Stimulated activated CD8-positive, alpha-beta memory T cell treated with anti-CD3 and anti-CD28 coated beads, Interleukin-12 subunit alpha, Interleukin-12 subunit beta, amount 100 ng/mL, for 1 hour (primary cell): ENCODE results near the gene ITGAL.
"Not testable (repeated sequence)": the region's sequence is repeated elsewhere in the genome, so short reads cannot be mapped to it uniquely, and the experiment has no call there.

ENCODE experiments used
- DNase-seq: peaks from one replicate; pipeline ENCODE4 v3.0.0-alpha.2; 2020; ENCODE audit warnings: low read depth

ITGAL gene

DNA sequence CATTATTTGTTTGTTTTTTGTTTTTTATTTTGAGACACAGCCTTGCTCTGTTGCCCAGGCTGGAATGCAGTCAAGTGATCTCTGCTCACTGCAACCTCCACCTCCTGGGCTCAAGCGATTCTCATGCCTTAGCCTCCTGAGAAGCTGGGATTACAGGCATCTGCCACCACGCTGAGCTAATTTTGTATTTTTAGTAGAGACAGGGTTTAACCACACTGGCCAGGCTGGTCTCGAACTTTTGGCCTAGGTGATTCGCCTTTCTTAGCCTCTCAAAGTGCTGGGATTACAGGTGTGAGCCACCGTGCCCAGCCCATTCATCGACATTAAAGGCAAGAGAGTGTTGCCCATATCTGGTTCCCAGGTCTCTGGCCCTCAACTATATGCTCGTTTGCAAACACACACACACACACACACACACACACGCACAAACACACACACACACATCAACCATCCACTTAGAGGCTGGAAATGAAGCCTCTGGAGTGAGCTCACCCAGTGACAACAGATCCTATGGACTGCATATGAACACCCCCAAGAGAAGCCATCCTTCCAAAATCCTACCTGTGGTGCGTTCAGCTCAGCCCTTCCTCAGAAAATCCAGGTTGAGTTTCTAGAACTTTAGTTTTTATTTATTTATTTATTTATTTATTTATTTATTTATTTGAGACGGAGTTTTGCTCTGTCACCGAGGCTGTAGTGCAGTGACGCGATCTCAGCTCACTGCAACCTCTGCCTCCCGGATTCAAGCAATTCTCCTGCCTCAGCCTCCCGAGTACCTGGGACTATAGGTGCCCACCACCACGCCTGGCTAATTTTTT, 14.6 kb upstream of the ITGAL start:
- no peak for DNase-seq

DNA sequence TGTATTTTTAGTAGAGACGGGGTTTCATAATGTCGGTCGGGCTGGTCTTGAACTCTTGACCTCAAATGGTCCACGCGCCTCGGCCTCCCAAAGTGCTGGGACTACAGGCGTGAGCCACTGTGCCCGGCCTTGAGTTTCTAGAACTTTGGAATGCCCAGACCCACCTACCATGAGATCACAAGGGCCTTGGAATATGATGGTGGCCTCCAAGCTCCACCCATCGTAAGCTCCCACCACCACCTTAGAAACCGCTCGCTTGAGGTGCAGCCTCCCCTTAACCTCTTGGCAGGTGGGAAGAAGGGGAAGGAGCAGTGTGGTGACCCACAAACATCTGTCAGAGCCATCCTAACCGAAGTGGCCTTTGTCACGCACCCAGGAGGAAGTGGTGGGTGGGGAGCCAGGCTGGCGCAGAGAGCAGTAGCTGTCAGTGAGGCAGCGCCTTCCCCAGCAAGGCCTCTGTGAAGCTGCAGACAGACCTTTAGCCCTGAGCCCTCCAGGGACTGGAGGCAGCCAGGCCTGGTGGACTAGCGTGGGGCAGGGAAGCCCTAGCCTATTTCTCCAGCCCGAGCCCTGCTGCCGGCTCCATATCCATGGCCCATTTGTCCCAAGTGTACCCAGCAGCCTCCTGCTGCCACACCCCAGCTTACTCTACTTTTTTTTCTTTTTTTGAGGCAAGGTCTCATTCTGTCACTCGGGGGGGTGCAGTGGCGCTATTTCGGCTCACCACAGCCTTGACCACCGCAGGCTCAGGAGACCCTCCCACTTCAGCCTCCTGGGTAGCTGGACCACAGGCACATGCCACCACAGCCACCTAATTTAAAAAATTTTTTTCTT, 13.8 kb upstream of the ITGAL start:
- DNase-seq: peak; percentile 63

DNA sequence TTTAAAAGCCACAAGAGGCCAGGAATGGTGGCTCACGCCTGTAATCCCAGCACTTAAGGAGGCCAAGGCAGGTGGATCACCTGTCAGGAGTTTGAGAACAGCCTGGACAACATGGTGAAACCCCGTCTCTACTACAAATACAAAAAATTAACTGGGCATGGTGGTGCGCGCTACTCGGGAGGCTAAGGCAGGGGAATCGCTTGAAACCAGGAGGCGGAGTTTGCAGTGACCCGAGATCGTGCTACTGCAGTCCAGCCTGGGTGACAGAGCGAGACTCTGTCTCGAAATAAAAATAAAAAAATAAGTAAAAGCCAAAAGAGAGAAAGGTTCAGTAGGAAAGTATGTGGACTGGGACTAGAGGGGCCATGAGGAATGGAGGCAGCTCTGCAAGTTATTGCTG, 13.1 kb upstream of the ITGAL start:
- DNase-seq: no peak

DNA sequence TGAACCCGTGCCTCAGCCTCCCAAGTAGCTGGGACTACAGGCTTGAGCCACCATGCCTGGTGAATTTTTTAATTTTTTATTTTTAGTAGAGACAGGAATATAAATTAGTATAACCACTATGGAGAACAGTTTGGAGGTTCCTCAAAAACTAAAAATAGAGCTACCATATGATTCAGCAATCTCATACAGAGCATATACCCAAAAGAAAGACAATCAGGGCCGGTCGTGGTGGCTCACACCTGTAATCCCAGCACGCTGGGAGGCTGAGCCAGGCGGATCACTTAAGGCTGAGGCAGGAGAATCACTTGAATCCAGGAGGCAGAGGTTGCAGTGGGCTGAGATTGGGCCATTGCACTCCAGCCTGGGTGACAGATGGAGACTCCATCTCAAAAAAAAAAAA, 11.1 kb upstream of the ITGAL start:
- not testable (repeated sequence) for DNase-seq

DNA sequence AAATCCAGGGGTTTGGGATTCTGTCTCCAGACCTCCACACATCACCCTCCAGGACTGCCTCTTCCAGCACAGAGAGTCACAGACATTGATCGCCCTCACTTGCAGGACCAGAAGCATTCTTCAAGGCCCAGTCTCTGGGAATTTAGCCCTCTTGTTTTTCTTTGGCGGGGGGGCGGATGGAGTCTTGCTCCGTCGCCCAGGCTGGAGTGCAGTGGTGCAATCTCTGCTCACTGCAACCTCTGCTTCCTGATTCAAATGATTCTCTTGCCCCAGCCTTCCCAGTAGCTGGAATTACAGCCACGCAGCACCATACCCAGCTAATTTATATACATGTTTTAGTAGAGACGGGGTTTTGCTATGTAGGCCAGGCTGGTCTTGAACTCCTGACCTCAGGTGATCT, 8.5 kb upstream of the ITGAL start:
- no peak for DNase-seq

DNA sequence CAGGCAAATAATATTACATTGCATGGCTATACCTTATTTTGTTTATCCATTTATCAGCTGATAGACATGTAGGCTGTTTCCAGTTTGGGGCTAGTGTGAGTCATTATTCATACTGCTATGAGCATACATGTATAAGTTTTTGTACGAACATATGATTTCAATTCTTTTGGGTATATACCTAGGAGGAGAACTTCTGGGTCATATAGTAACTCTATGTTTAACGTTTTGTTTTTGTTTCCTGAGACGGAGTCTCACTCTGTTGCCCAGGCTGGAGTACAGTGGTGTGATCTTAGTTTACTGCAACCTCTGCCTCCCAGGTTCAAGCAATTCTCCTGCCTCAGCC, 2.4 kb upstream of the ITGAL start:
- DNase-seq: no peak

DNA sequence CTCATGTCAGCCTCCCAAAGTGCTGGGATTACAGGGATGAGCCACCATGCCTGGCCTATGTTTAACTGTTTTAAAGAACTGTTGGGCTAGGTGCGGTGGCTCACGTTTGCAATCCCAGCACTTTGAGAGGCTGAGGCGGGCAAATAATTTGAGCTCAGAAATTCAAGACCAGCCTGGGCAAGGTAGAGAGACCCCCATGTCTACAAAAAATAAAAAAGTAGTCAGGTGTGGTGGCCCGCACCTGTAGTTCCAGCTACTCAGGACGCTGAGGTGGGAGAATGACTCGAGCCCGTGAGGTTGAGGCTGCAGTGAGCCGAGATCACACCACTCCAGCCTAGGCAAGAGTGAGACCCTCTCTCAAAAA, 1.9 kb upstream of the ITGAL start:
- no peak for DNase-seq

DNA sequence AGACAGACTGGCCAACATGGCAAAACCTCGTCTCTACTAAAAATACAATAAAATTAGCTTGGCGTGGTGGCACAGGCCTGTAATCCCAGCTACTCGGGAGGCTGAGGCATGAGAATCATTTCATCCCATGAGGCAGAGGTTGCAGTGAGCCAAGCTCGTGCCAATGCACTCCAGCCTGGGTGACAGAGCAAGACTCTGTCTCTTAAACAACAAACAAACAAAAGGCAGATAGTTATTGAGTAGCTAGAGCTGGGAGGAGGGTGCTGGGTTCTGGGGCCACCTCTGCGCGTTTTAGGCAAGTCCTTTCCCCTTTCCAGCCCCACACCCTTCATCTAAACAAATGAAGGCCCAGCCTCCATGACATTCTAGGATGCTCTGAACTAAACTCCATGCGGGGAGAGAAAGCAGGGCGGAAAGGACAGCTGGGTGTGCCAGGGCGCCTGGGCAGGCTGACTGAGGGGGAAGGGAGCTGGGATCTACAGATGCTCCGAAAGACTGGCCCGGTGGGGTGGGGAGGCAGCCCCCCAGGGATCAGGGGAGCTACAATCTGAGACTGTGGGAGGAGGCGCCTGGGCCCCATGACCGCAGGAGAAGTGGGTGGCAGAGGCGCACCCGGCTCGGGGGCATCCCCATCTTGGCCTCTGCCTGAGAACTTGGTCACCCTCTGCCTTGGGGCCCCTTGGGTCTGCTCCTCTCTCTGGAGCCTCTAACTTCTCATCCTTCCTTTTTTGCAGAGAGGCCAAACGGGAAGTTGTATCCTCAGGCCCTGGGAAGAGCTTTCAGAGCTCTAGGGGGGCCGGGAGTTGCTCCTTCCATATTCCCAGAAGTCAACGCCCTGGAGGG, 910 bp downstream of the ITGAL start:
- DNase-seq: peak; percentile 28

DNA sequence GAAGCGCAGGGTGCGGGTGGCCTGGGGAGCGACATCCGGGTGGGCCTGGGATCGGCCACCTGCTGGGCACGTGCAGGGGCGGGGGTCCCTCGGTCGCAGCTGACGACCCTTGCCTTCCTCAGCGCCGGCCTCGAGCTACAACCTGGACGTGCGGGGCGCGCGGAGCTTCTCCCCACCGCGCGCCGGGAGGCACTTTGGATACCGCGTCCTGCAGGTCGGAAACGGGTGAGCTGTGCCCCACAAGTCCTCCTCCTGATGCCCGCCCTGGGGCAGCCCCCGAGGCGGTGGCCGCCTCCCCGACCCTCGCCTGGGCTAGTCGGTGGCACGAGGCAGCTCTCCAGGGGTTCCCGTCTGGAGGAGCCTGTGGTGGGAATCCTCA, 1.5 kb downstream of the ITGAL start:
- DNase-seq: no peak

DNA sequence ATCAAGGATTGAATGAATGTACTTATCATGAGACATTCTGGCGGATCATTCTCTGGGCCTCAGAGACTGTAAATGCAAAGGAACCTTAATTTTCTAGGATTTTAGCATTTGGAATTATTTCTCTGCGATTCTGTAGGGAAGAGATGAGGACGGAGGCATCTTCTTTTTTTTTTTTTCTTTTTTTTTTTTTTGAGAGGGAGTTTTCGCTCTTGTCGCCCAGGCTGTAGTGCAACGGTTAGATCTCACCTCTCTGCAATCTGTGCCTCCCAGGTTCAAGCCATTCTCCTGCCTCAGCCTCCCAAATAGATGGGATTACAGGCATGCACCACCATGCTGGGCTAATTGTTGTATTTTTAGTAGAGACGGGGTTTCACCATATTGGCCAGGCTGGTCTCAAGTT, 2.1 kb downstream of the ITGAL start:
- DNase-seq: no peak

DNA sequence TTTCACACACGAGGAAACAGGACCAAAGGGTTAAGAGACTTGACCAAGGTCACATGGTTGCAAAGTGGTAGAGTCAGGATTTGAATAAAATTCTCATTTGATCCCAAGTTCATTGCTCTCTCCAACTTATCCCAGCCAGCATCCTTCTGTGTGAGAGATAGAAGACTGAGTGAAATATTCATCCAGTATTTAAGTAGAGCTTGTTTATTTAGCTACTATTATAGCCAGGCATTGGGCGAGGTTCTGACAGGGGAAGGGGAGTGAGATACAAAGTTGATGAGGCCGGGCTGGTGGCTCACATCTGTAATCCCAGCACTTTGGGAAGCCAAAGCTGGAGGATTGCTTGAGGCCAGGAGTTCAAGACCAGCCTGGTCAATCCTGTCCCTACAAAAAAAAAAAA, 4.4 kb downstream of the ITGAL start:
- DNase-seq: no peak

DNA sequence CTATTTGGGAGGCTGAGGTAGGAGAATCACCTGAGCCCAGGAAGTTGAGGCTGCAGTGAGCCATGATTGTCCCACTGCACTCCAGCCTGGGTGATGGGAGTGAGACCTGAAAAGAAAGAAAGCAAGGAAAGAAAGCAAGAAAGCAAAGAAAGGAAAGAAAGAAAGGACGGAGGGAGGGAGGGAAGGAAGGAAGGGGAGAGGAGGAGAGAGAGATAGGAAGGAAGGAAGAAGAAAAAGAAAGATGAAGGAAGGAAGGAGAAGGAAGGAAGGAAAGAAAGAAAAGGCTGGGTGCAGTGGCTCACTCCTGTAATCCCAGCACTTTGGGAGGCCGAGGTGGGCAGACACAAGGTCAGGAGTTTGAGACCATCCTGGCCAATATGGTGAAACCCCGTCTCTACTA, 5.2 kb downstream of the ITGAL start:
- DNase-seq: not testable (repeated sequence)

DNA sequence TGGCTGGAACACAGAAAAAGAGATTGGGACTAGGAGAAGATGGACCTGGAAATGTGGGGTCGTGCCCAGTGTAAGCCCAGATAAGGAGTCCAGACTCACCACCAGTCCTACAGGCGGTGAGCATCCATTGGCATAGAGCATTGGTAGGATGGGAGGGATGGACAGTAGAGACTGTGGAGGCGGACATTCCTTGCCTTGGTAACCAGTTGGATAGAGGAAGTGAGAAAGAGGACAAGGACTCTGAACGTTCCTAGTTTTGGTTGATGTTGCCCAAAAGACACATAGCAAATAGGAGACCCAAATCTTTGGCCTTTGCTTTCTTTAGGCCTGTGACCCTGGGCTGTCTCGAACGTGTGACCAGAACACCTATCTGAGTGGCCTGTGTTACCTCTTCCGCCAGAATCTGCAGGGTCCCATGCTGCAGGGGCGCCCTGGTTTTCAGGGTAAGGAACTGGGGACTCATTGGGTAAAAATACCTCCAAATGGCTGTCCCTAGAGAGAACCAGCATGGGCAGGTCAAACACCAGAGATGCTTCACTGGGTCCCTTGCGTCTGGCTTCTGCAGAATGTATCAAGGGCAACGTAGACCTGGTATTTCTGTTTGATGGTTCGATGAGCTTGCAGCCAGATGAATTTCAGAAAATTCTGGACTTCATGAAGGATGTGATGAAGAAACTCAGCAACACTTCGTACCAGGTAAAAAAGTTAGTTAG, 6.4 kb downstream of the ITGAL start:
- no peak for DNase-seq

DNA sequence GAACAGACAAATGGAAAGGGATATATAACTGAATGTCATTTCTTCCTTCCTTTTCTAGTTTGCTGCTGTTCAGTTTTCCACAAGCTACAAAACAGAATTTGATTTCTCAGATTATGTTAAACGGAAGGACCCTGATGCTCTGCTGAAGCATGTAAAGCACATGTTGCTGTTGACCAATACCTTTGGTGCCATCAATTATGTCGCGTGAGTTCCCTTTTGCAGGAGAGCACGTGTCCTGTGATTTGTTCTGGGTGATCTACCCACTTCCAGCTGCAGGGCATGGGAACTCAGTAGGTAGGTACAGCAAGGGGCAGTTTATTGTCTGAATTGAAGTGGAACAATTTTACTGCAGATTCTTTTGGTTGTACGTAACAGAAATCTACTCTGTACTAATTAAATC, 8.8 kb downstream of the ITGAL start:
- no peak for DNase-seq

DNA sequence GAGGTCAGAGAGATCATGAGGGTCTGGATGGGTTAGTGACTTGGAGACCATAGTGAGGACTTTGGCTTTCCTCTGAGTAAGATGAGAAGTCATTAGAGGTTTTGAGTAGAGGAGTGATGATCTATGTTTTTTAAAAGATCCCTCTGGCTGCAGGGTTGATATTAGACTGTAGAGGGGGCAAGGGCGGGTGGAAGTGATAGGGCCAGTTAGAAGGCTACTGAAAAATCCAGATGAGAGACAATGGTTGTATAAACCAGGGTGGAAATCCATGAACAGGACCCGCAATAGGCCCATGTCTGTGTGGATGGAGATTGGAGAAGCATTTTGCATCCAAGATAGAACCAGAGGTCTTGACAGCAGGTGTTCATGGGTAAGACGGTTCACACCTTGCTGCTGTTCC, 9.8 kb downstream of the ITGAL start:
- DNase-seq: no peak

DNA sequence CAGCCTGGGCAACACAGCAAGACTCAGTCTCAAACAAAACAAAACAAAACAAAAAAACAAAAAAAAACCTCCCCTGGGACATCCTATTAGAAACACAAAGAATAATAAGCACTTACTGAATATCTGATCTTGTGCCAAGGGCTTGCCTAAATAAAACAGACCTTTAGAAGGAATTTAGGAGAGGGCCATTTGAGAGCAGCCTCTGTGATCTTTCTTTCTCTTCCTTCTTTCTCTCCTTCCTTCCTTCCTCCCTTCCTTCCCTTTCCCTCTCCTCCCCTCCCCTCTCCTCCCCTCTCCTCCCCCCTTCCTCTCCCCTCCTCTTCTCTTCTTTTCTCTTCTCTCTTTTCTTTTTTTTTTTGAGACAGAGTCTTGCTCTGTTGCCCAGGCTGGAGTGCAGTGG, 12.3 kb downstream of the ITGAL start:
- DNase-seq: no peak

DNA sequence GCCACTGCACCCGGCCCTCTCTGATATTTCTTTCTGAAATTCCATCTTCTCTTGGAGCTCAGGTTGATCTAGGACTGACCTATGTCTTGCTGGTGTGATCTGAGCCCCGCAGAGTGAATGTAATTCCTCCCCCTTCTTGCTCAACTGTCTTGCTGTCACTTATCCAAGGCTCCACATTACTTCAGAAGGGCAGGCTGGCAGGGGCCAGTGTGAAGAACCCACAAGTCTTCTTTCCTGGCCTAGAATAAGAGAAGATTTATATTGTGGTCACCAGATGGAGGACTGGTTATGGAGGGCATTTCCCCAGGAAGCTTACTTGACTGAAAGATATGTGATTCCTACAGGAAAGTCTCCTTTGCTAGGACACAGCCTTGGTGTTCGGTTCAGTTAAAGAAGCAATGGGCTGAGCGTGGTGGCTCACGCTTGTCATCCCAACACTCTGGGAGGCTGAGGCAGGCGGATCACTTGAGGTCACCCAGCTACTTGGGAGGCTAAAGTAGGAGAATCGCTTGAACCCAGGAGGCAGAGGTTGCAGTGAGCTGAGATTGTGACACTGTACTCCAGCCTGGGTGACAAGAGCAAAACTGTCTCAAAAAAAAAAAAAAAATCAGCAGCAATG, 13.4 kb downstream of the ITGAL start:
- DNase-seq: no peak

DNA sequence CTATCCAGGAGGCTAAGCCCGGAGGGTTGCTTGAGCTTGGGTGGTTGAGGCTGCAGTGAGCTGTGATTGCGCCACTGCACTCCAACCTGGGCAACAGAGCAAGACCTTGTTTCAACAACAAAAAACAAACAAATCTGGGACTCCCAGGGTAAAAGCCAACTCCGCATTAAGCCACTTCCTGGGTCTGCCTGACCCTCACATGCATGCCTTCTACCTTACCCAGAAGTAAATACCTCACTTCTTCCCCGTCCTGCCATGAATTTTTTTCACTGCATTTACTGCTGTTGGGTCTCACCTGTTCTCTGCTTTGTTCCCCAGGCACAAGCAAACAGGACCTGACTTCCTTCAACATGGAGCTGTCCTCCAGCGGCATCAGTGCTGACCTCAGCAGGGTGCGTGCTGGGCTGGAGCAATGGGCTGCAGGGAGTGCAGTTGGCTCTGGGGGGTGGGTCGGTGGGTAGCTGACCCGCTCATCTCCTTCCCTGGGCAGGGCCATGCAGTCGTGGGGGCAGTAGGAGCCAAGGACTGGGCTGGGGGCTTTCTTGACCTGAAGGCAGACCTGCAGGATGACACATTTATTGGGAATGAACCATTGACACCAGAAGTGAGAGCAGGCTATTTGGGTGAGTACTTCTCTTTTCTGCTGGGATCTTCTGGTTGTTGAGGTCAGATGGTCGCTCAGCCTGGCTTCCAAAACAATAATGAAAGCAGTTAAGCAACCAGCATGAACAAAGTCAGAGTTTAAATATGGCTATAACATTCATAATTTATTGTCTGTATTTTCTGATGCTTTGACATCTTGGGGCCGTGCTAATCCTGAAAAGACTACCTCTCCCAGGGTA, 16.4 kb downstream of the ITGAL start:
- DNase-seq: no peak

DNA sequence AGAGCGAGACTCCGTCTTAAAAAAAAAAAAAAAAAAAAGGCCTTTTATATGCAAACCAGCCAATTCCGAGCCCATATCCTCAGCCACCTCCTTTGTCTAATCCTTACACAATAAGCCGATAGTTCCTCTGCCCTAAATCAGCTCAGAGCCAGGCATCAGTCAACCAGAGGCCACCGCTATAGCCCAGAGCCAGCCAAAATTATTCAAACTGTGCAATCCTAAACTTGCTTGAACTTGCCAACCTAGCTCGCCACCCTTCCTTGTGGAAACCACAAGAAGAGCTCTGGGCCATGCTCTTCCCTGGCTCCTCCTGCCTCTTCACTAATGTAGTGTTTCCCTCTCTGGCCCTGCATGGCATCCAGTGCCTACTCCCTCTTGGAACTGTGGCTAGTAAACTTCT, 17.7 kb downstream of the ITGAL start:
- DNase-seq: no peak

DNA sequence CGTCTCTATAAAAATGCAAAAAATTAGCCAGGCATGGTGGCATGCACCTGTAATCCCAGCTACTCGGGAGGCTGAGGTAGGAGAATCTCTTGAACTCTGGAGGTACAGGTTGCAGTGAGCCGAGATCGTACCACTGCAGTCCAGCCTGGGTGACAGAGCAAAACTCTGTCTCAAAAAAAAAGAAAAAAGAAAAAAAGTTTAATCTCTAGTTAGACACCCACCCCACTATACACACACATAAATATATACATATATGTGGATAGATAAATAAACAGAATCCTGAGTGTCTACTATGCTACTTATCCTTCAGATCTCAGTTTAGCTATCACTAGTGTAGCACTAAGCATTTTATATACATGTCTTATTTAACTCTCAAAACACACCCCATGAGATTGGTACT, 18.7 kb downstream of the ITGAL start:
- DNase-seq: no peak
